NB4 (cell line): ENCODE results near the gene L2HGDH.

Source experiments
- DNase-seq: peaks from one replicate; pipeline ENCODE4 v3.0.0; 2010; ENCODE audit warnings: low read depth
- H3K4me3 ChIP-seq: one replicate; pipeline ENCODE4 v1.5.1; 2011; ENCODE audit warnings: mild to moderate bottlenecking, low read depth, low read length, moderate library complexity
- MYC ChIP-seq: IDR thresholded peaks from 2 replicates; pipeline ENCODE4 v1.6.1; 2011; ENCODE audit warnings: low read depth, low read length
- POLR2A ChIP-seq: IDR thresholded peaks from 2 replicates; pipeline ENCODE4 v1.6.1; 2011; ENCODE audit warnings: mild to moderate bottlenecking; ENCODE audit not compliant: insufficient read length; ENCODE audit errors: extremely low read depth
- TF ChIP-seq, protein P1 (sequence below): IDR thresholded peaks from 2 replicates; pipeline ENCODE4 v1.6.1; 2011; ENCODE audit warnings: low read depth, low read length
- TF ChIP-seq, protein P2 (sequence below): IDR thresholded peaks from one replicate; pipeline ENCODE4 v1.5.1; 2012; ENCODE audit warnings: low read depth, low read length

Gene L2HGDH

DNA sequence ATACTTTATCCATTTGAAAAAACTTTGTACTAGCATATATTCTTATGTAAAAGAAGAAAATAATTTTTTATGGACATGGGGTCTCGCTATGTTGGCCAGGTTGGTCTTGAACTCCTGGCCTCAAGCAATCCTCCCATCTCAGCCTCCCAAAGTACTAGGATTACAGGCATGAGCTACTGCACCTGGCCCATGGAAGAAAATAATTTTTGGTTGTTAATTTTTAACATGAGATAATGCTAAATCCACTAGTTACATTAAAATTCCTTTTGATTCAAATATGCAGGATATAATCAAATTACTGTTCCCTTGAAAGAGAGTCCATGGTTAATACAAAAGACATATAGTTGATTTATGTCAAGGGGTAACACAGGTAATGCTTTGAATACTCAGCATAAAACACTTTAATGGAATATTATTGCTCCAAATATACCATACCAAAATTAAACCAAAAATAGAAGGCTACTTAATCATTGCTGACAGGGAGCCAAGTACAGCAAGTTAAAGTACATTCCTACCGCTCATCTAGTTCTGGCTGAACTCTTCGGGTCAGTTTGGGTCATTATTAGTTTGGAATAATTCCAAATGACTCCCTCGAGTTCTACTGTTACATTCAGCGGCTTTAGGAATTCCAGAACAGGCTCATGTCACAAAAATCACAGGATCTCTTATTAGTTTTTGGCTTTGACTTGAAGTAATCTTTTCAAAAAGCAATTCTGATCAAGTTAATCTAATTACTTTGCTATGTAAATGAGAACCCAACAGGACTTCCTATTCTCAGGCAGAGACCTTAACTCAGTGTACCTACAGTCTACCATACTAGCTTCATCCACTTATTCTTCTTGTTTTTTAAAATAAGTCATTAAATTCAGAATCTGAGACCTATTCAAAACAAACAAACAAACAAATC is 86.7 kb downstream of the L2HGDH start:
- no peak for DNase-seq

DNA sequence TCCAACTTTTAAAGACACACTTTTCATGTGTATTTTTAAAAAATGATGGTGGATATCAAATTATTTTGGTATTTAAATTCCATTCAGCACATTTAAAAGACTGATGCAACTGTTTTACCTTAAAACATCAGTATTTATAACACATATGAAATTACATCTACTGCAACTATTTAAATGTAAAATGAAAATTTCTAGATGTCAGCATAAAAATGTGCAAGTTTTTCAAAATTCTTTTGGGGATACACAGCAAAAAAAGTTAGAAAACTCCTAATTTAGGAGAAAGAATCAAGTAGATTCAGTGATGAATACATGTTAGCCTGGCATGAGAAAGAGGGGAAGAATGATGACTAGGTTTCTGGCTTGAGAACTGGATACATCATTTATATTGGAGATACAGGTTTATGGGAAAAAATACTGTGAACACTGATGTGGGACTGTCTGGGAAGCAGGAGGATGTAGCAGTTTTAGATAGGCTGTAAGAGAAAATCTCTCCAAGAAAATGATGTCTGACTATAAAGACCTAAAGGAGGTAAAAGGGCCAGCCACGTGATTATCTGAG is 89.9 kb downstream of the L2HGDH start:
- no peak for DNase-seq
- H3K4me3 ChIP-seq: no peak overlapping the region
- TF ChIP-seq, protein P1, sequence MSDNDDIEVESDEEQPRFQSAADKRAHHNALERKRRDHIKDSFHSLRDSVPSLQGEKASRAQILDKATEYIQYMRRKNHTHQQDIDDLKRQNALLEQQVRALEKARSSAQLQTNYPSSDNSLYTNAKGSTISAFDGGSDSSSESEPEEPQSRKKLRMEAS: no peak
- TF ChIP-seq POLR2A (no peak), MYC (no peak)
- TF ChIP-seq, protein P2, sequence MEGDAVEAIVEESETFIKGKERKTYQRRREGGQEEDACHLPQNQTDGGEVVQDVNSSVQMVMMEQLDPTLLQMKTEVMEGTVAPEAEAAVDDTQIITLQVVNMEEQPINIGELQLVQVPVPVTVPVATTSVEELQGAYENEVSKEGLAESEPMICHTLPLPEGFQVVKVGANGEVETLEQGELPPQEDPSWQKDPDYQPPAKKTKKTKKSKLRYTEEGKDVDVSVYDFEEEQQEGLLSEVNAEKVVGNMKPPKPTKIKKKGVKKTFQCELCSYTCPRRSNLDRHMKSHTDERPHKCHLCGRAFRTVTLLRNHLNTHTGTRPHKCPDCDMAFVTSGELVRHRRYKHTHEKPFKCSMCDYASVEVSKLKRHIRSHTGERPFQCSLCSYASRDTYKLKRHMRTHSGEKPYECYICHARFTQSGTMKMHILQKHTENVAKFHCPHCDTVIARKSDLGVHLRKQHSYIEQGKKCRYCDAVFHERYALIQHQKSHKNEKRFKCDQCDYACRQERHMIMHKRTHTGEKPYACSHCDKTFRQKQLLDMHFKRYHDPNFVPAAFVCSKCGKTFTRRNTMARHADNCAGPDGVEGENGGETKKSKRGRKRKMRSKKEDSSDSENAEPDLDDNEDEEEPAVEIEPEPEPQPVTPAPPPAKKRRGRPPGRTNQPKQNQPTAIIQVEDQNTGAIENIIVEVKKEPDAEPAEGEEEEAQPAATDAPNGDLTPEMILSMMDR: no peak

More for the DNA sequence above, 86.7 kb downstream of the L2HGDH start:
- H3K4me3 ChIP-seq: no peak overlapping the region
- no peak for TF ChIP-seq MYC
- TF ChIP-seq, protein P1: no peak
- TF ChIP-seq, protein P2: no peak
- TF ChIP-seq POLR2A: no peak

- TF ChIP-seq, protein P1: no peak
- TF ChIP-seq POLR2A (no peak), MYC (no peak)
- TF ChIP-seq, protein P2: no peak
- no peak overlapping the region for H3K4me3 ChIP-seq
- no peak for DNase-seq
Observed at GRCh38 chr14:50218501-50218900, 93.5 kb downstream of the L2HGDH start.

DNA sequence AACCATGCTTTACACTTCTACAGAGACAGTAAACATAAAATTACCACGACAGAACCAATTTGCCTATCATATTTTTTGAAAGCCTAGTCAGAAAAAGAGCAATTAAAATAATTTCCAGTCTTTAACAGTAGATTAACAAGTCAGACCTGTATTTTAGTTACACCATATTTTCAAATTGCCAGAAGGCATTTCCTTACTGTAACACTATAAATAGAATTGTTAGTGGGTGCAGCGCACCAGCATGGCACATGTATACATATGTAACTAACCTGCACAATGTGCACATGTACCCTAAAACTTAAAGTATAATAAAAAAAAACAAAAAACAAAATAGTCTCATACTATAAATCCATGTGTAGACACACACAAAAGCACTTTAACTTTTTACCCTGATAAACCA is 96.6 kb downstream of the L2HGDH start:
- no peak overlapping the region for H3K4me3 ChIP-seq
- DNase-seq: no peak
- TF ChIP-seq MYC: no peak
- TF ChIP-seq POLR2A: no peak
- TF ChIP-seq, protein P1: no peak
- TF ChIP-seq, protein P2: no peak

GRCh38 chr14:50213795-50214194 is 98.2 kb downstream of the L2HGDH start:
- H3K4me3 ChIP-seq: no peak overlapping the region
- no peak for DNase-seq
- TF ChIP-seq POLR2A: no peak
- TF ChIP-seq, protein P2: no peak
- TF ChIP-seq MYC: no peak
- TF ChIP-seq, protein P1: no peak
